Testis (tissue), 3 donors: ENCODE data around the gene MYL9. TPM values are rescaled to one million over a fixed set of nuclear protein-coding genes. Genes with fewer than 3 reads are reported as not detected.

ENCODE experiments used
- DNase-seq: peaks from one replicate; pipeline ENCODE4 v3.0.0-alpha.2; 2019
- H3K27ac ChIP-seq, 2 donors: fragments of 200-600 bp; sonication (generic); one replicate each; pipeline ENCODE4 v1.5.1; 2019
- H3K27me3 ChIP-seq: fragments of 200-600 bp; sonication (generic); one replicate; pipeline ENCODE4 v1.5.1; 2019
- H3K36me3 ChIP-seq: fragments of 200-600 bp; sonication (generic); one replicate; pipeline ENCODE4 v1.5.1; 2017; ENCODE audit warnings: low read depth; ENCODE audit errors: missing control alignments
- H3K4me1 ChIP-seq: fragments of 200-600 bp; sonication (generic); one replicate; pipeline ENCODE4 v1.5.1; 2019
- H3K4me3 ChIP-seq, 2 donors: fragments of 200-600 bp; sonication (generic); one replicate each; pipeline ENCODE4 v1.5.1; 2017 to 2019
- H3K9me3 ChIP-seq: fragments of 200-600 bp; sonication (generic); one replicate; pipeline ENCODE4 v1.5.1; 2017
- CTCF ChIP-seq, 3 experiments: fragments of 450-650 bp in 2 of 3; fragments of 200-600 bp in 1 of 3; sonication (generic) in 1 of 3; IDR thresholded peaks; one replicate each; pipeline ENCODE4 v1.5.1; 2016 to 2019; ENCODE audit warnings: antibody characterized with exemption in 3 of 3, mild to moderate bottlenecking in 2 of 3, moderate library complexity in 1 of 3
- POLR2A ChIP-seq: fragments of 450-650 bp; IDR thresholded peaks from one replicate; pipeline ENCODE4 v1.6.1; 2017; ENCODE audit warnings: antibody characterized with exemption, mild to moderate bottlenecking, moderate library complexity
- WGBS, 2 donors: methylation state at CpG; one replicate each; pipeline ENCODE4 v1.1.5; 2018; 5-methylcytosine and 5-hydroxymethylcytosine counted together
- intact Hi-C: fragments of 100-400 bp; cut with DNase I; formaldehyde crosslinking; loops from one replicate; pipeline ENCODE4 v1.15.1; 2023; ENCODE audit warnings: low total_unique reads
- polyA plus RNA-seq: library from polyadenylated mRNA; stranded (reverse); fragments of 350-450 nt; fragmentation: Illumina TruSeq; extraction: RNeasy Lipid Tissue Mini Kit (QIAGEN cat#74804); gene quantifications from one replicate; pipeline ENCODE4 v1.2.3, GENCODE V29; 2014; ENCODE audit warnings: low read depth, low replicate concordance; ENCODE audit not compliant: insufficient read depth
- total RNA-seq, 2 donors: library from RNA; depleted of rRNA; stranded (reverse); fragments of >200 nt; gene quantifications; one replicate each; pipeline ENCODE4 v1.2.3, GENCODE V29; 2016

Gene MYL9
- total and polyA plus RNA-seq, 3 donors from 2014 or later = 177 to 594 (median 265) TPM

- 54 to 63% methylated on average over 12 to 15 of the region's 15 CpGs for WGBS, 2 donors
- intact Hi-C loops = loop anchor here (5.0 to 10.0 kb wide), 2 partner anchors 60 to 82 kb away; partner anchors contain the start of gene RAB5IF
- Histone ChIP-seq H3K27me3 (no peaks in the 10 kb centered on the region), H3K27ac (peak overlapping the region; percentile 99), H3K4me3 (peak overlapping the region in 1 of 2 donors; percentile 99), H3K9me3 (no peaks in the 10 kb centered on the region), H3K36me3 (no peaks in the 10 kb centered on the region), H3K4me1 (peaks cover 46% of the 10 kb centered on the region)
- no peak for TF ChIP-seq CTCF (IDR thresholded peaks at IDR 0.05)
- no peak for TF ChIP-seq POLR2A
- DNase-seq = no peak
These were observed 3.1 kb downstream of the MYL9 start for GRCh38 chr20:36544134-36545018.

GRCh38 chr20:36546111-36546736 is 4.9 kb downstream of the MYL9 start:
- Histone ChIP-seq H3K4me1 (peaks cover 41% of the 10 kb centered on the region), H3K9me3 (no peaks in the 10 kb centered on the region), H3K4me3 (no peak overlapping the region), H3K27ac (peak overlapping the region in 1 of 2 donors; percentile 99), H3K27me3 (no peaks in the 10 kb centered on the region), H3K36me3 (no peaks in the 10 kb centered on the region)
- DNase-seq = no peak
- WGBS, 2 donors = 55 to 75% methylated on average over 9 to 14 of the region's 14 CpGs
- intact Hi-C loops = loop anchor here (10.0 kb wide), 1 partner anchor 59 kb away; the partner anchor contains the start of gene RAB5IF
- no peak for TF ChIP-seq CTCF (IDR thresholded peaks at IDR 0.05)
- TF ChIP-seq POLR2A = no peak

GRCh38 chr20:36547186-36548005 is 6.1 kb downstream of the MYL9 start:
- no peak for DNase-seq

GRCh38 chr20:36548006-36548315 is 6.6 kb downstream of the MYL9 start:
- peaks cover 33% of the 10 kb centered on the region for H3K4me1 ChIP-seq
- WGBS, 2 donors = 60 to 72% methylated on average over 2 to 12 of the region's 12 CpGs
- no peak overlapping the region for H3K4me3 ChIP-seq
- TF ChIP-seq CTCF (IDR thresholded peaks at IDR 0.05) (no peak), POLR2A (no peak)
- H3K9me3 ChIP-seq = no peaks in the 10 kb centered on the region
- H3K36me3 ChIP-seq = no peaks in the 10 kb centered on the region
- no peak overlapping the region for H3K27ac ChIP-seq
- no peaks in the 10 kb centered on the region for H3K27me3 ChIP-seq
- DNase-seq = no peak
- intact Hi-C loops = loop anchor here (10.0 kb wide), 1 partner anchor 57 kb away; the partner anchor contains the start of gene RAB5IF

More at GRCh38 chr20:36547186-36548005, 6.1 kb downstream of the MYL9 start:
- Histone ChIP-seq H3K27me3 (no peaks in the 10 kb centered on the region), H3K4me3 (no peak overlapping the region), H3K9me3 (no peaks in the 10 kb centered on the region), H3K4me1 (peaks cover 39% of the 10 kb centered on the region), H3K27ac (no peak overlapping the region), H3K36me3 (no peaks in the 10 kb centered on the region)
- TF ChIP-seq POLR2A = no peak
- TF ChIP-seq CTCF (IDR thresholded peaks at IDR 0.05) = no peak
- intact Hi-C loops = loop anchor here (10.0 kb wide), 1 partner anchor 57 kb away; the partner anchor contains the start of gene RAB5IF
- WGBS, 2 donors = 66 to 72% methylated on average over 12 of the region's 12 CpGs
